ENCODE data around the gene PTH1R. TPM values are rescaled to one million over a fixed set of nuclear protein-coding genes. Genes with fewer than 3 reads are reported as not detected.

Gene PTH1R
- polyA plus RNA-seq, 2 of the 4 experiments (the other 2 are of a cell fraction), result 0.45 to 0.53 TPM

DNA sequence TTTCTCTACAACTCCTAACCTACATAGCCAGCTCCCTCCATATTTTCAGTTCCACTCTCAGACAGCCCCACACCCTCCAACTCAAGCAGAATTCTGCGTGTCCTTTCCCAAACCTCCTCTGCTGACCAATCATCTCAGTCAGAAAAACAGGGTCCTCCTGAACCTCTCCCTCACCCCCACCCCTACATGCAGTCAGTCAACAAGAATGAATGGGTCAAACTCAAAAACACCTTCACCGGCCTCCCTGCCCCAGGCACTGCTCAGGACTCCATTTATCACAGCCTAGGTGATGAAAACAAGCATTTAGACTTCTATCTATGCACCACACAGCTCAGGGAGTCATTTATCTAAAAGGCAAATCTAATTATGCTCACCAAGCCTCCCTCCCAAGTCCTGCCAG, 46.7 kb upstream of the PTH1R start:
- ATAC-seq (no peak), DNase-seq (ENCODE audit: low read depth in 1 of 2, low spot score in 1 of 2) (no peak), FAIRE-seq (no peak)
- H3K4me3 ChIP-seq, result no peak overlapping the region
- WGBS (ENCODE audit: missing lambda C conversion rate), result 29% methylated on average over 2 of the region's 2 CpGs
- TF ChIP-seq RFX5 (IDR thresholded peaks at IDR 0.05) (no peak), CHD2 (IDR thresholded peaks at IDR 0.05; ENCODE audit: low read length, partially characterized antibody) (no peak), HDAC2 (IDR thresholded peaks at IDR 0.05) (no peak), PHF8 (IDR thresholded peaks at IDR 0.05; ENCODE audit: borderline replicate concordance, low read depth) (no peak), GATA3 (IDR thresholded peaks at IDR 0.05; ENCODE audit: borderline replicate concordance) (no peak), MYC (IDR thresholded peaks at IDR 0.05; ENCODE audit: borderline replicate concordance, low read length) (no peak), HOXB13 (CRISPR knock-in tag; IDR thresholded peaks at IDR 0.05; ENCODE audit: low read depth) (no peak), TP53 (CRISPR knock-in tag; IDR thresholded peaks at IDR 0.05) (no peak), SMC3 (IDR thresholded peaks at IDR 0.05) (no peak), CHD4 (IDR thresholded peaks at IDR 0.05; ENCODE audit: borderline replicate concordance) (no peak), SREBF2 (IDR thresholded peaks at IDR 0.05) (no peak), REST (IDR thresholded peaks at IDR 0.05) (no peak), EHMT2 (IDR thresholded peaks at IDR 0.05; ENCODE audit: low read depth) (no peak), EP300 (IDR thresholded peaks at IDR 0.05) (no peak), NR3C1 (IDR thresholded peaks at IDR 0.05) (no peak), JUN (IDR thresholded peaks at IDR 0.05) (no peak), HOXA7 (CRISPR knock-in tag; IDR thresholded peaks at IDR 0.05) (no peak)
- TF ChIP-seq, protein P1, sequence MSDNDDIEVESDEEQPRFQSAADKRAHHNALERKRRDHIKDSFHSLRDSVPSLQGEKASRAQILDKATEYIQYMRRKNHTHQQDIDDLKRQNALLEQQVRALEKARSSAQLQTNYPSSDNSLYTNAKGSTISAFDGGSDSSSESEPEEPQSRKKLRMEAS (IDR thresholded peaks at IDR 0.05), result no peak
- no peak overlapping the region for H3K27ac ChIP-seq
- no peaks in the 10 kb centered on the region for H3K9me3 ChIP-seq
- ChIA-PET POLR2A (no interaction called here), CTCF (no interaction called here)
- no peak overlapping the region for H3K4me2 ChIP-seq
- no peaks in the 10 kb centered on the region for H3K4me1 ChIP-seq

GRCh38 chr3:46831316-46831715, 46.2 kb upstream of the PTH1R start:
- FAIRE-seq (no peak), DNase-seq (ENCODE audit: low read depth in 1 of 2, low spot score in 1 of 2) (no peak), ATAC-seq (no peak)
- no peak overlapping the region for H3K4me2 ChIP-seq
- 62% methylated on average over 3 of the region's 3 CpGs for WGBS (ENCODE audit: missing lambda C conversion rate)
- H3K27ac ChIP-seq, result no peak overlapping the region
- H3K4me3 ChIP-seq, result no peak overlapping the region
- POLR2A ChIA-PET, result no interaction called here
- no peaks in the 10 kb centered on the region for H3K4me1 ChIP-seq
- no peaks in the 10 kb centered on the region for H3K9me3 ChIP-seq
- CTCF ChIA-PET, result interaction anchor here (0.6 kb wide), 1 partner anchor 12 kb away, joined by 3 read pairs; no protein-coding TSS in a partner anchor
- TF ChIP-seq, protein P2, sequence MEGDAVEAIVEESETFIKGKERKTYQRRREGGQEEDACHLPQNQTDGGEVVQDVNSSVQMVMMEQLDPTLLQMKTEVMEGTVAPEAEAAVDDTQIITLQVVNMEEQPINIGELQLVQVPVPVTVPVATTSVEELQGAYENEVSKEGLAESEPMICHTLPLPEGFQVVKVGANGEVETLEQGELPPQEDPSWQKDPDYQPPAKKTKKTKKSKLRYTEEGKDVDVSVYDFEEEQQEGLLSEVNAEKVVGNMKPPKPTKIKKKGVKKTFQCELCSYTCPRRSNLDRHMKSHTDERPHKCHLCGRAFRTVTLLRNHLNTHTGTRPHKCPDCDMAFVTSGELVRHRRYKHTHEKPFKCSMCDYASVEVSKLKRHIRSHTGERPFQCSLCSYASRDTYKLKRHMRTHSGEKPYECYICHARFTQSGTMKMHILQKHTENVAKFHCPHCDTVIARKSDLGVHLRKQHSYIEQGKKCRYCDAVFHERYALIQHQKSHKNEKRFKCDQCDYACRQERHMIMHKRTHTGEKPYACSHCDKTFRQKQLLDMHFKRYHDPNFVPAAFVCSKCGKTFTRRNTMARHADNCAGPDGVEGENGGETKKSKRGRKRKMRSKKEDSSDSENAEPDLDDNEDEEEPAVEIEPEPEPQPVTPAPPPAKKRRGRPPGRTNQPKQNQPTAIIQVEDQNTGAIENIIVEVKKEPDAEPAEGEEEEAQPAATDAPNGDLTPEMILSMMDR (IDR thresholded peaks at IDR 0.05), result no peak
- TF ChIP-seq ZSCAN20 (CRISPR knock-in tag; IDR thresholded peaks at IDR 0.05) (no peak), KDM5A (IDR thresholded peaks at IDR 0.05) (no peak), SMC3 (IDR thresholded peaks at IDR 0.05) (no peak), ZFP36 (IDR thresholded peaks at IDR 0.05; ENCODE audit: borderline replicate concordance, partially characterized antibody) (no peak), MAFK (IDR thresholded peaks at IDR 0.05; ENCODE audit: partially characterized antibody) (no peak), RCOR1 (IDR thresholded peaks at IDR 0.05; ENCODE audit: low read depth, low read length) (no peak), ZNF302 (CRISPR knock-in tag; IDR thresholded peaks at IDR 0.05) (no peak), SREBF2 (IDR thresholded peaks at IDR 0.05) (no peak), HOXB13 (CRISPR knock-in tag; IDR thresholded peaks at IDR 0.05; ENCODE audit: low read depth) (no peak), FOXS1 (CRISPR knock-in tag; IDR thresholded peaks at IDR 0.05) (no peak), ZC3H11A (IDR thresholded peaks at IDR 0.05) (no peak), RAD21 (conservative IDR thresholded peaks at IDR 0.05 in 1 of 2, IDR thresholded peaks at IDR 0.05 in 1 of 2) (no peak), ESRRA (IDR thresholded peaks at IDR 0.05; ENCODE audit: borderline replicate concordance, low read length) (no peak), HOXB5 (CRISPR knock-in tag; IDR thresholded peaks at IDR 0.05) (no peak), HDAC2 (IDR thresholded peaks at IDR 0.05) (no peak), CHD2 (IDR thresholded peaks at IDR 0.05; ENCODE audit: low read length, partially characterized antibody) (no peak)
- TF ChIP-seq, protein P3, sequence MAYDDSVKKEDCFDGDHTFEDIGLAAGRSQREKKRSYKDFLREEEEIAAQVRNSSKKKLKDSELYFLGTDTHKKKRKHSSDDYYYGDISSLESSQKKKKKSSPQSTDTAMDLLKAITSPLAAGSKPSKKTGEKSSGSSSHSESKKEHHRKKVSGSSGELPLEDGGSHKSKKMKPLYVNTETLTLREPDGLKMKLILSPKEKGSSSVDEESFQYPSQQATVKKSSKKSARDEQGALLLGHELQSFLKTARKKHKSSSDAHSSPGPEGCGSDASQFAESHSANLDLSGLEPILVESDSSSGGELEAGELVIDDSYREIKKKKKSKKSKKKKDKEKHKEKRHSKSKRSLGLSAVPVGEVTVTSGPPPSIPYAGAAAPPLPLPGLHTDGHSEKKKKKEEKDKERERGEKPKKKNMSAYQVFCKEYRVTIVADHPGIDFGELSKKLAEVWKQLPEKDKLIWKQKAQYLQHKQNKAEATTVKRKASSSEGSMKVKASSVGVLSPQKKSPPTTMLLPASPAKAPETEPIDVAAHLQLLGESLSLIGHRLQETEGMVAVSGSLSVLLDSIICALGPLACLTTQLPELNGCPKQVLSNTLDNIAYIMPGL (CRISPR knock-in tag; IDR thresholded peaks at IDR 0.05; ENCODE audit: borderline replicate concordance), result no peak
- TF ChIP-seq, protein P4, sequence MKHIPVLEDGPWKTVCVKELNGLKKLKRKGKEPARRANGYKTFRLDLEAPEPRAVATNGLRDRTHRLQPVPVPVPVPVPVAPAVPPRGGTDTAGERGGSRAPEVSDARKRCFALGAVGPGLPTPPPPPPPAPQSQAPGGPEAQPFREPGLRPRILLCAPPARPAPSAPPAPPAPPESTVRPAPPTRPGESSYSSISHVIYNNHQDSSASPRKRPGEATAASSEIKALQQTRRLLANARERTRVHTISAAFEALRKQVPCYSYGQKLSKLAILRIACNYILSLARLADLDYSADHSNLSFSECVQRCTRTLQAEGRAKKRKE (CRISPR knock-in tag; IDR thresholded peaks at IDR 0.05; ENCODE audit: low read depth), result no peak
